PC-3 (cell line): ENCODE results near the gene SIPA1L3.

ENCODE experiments used
- EZH2 ChIP-seq: fragments of 300-600 bp; sonication (generic); IDR thresholded peaks from one replicate; pipeline ENCODE4 v1.6.1; 2017; ENCODE audit warnings: antibody characterized with exemption, mild to moderate bottlenecking, low read length; ENCODE audit not compliant: unreplicated experiment
- EZH2phosphoT487 ChIP-seq: fragments of 300-600 bp; sonication (generic); IDR thresholded peaks from 2 replicates; pipeline ENCODE4 v1.6.1; 2018; ENCODE audit warnings: mild to moderate bottlenecking, antibody characterized with exemption, low read length, borderline replicate concordance
- TF ChIP-seq, protein P1 (sequence below): fragments of 300-600 bp; sonication (generic); conservative IDR thresholded peaks from 2 replicates; pipeline ENCODE4 v1.5.1; 2017; ENCODE audit warnings: antibody characterized with exemption, low read depth, mild to moderate bottlenecking, low read length

DNA sequence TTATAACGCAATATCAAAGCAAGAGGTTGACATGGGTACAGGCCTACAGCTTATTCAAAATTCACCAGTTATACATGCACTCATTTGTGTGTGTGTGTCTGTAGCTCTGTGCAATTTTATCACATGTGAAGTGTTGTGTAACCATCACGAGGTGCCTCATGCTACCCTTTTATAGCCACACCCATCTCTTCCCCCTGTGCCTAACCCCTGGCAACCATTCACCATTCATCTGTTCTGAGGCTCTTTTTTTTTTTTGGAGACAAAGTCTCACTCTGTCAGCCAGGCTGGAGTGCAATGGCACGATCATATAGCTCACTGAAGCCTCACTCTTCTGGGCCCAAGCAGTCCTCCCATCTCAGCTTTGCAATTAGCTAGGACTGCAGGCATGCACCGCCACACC is 238.6 kb downstream of the SIPA1L3 start:
- TF ChIP-seq, protein P1, sequence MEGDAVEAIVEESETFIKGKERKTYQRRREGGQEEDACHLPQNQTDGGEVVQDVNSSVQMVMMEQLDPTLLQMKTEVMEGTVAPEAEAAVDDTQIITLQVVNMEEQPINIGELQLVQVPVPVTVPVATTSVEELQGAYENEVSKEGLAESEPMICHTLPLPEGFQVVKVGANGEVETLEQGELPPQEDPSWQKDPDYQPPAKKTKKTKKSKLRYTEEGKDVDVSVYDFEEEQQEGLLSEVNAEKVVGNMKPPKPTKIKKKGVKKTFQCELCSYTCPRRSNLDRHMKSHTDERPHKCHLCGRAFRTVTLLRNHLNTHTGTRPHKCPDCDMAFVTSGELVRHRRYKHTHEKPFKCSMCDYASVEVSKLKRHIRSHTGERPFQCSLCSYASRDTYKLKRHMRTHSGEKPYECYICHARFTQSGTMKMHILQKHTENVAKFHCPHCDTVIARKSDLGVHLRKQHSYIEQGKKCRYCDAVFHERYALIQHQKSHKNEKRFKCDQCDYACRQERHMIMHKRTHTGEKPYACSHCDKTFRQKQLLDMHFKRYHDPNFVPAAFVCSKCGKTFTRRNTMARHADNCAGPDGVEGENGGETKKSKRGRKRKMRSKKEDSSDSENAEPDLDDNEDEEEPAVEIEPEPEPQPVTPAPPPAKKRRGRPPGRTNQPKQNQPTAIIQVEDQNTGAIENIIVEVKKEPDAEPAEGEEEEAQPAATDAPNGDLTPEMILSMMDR = no peak
- TF ChIP-seq EZH2 (no peak), EZH2phosphoT487 (no peak)
